Measurements from ENCODE around the gene STK38.

STK38 gene

DNA sequence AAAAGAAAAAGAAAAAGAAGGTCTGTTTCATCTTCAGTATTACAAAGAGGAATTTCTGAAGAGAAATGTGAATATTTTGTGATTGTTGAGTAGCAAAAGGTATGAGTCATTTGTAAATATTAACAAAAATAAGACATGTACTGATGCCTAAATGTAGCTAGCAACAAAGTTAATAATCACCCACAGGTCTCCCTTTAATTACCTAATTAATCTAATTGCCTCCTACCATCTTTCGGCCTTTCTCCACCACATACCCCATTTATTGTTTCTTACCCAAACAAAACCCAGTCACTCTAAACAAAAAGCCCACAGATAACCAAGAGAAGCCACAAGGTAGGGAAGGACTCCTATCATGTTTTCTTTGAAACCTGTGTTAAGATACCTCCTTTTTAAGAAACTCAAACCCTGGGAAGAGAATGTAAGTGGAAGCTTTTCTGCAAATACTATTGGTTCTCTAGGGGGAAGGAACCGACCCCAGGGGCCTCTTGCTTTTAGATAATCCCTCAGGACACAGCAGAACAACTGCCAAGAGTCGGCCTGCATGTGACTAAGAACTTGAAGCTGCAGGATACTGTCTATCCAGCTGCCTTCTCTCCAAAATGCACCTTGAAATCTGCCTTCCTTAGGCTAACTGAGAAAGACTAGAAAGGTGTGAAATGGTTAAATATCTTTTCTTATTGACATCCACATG is 16.1 kb upstream of the STK38 start:
- DNase-seq, result no peak

DNA sequence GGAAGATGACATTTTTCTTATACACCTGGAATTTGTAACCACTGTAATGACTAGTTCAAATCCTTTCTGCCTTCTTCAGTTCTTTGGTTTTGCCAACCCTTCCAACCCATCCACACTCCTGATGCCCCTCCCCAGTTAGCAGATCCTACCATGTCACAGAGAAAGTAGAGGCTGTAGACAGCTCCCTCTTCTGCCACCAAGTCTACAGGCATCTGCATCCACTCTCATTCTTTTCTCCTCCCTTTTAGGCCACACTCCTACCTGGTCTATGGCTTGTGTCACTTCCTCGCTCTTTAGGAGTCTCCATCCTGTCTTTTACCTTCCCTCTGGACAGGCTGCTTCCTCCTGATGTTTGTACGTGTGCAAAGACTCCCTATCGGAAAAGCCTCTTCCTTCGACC is 13.5 kb upstream of the STK38 start:
- no peak for DNase-seq

DNA sequence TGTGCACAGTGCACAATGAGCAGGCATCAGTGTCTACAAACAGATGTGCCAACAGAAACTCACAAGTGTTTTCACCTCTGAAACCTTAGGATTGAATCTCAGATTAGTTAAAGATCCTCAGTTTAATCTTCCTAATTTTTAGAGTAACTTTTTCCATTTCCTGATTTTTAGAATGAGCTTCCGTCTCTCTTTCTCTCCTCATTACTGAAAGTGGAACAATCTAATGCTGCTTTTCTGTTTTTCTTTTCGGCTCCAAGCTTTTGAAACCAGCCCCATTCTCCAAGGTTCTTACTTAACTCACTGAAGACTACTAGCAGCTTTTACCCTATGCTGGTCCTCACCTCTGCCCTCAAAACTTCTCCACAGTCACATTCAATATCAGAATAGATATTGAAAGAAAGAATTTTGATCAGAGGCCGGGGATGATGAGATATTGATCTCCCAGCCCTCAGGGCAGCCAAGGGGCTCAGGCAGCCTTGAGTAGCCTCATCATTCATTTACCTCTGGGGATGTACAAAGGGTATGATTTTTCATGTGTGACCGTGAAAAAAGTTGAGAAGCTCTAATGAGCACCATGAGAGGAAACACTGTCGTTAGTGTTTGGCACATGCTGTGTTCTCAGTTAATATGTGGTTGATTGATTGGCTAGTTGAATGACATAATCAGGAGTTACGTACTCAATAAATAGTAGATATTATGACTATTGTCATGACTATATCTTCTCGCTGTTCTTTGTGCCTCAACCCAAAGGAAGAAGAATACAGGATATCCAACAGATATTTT is 11.9 kb upstream of the STK38 start:
- DNase-seq, result no peak

DNA sequence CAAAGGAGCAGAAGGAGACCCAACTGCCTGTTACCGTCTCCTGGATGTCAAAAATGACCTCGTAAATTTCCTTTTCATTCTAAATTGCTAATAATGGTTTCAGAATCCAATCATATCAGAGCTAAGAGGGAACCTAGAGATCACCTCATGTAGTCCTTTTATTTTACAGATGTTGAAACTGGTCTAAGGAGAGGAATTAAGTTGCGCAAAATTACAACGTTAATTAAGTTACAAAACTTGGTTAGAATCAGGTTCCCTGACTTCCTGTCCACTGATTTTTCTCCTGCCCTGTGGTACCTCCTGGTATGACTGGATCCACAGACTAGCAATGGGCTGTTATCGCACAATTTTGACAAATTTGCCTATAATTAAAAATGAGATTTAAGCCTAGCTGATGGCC is 9.0 kb upstream of the STK38 start:
- no peak for DNase-seq

DNA sequence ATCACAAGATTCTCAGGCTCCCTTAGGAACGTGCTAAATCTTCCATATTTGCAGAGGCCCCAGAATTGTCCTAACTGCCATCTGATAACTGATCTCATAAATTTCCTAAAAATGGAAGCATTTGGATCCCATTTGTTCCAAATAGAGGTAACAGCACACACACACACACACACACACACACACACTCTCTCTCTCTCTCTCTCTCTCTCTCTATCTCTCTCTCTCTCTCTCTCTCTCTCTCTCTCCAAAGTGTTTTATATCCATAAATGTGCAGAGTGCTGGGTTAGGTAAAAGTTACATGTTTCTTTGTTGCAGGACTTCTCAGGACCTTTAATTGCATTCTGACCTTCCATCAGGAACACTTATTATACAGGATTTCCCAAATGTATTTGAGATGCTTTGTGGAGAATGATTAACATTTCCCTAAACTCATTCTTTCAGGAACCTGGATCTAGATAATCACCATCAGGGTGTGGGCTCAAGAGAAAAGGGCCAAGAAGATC is 8.5 kb upstream of the STK38 start:
- no peak for DNase-seq

DNA sequence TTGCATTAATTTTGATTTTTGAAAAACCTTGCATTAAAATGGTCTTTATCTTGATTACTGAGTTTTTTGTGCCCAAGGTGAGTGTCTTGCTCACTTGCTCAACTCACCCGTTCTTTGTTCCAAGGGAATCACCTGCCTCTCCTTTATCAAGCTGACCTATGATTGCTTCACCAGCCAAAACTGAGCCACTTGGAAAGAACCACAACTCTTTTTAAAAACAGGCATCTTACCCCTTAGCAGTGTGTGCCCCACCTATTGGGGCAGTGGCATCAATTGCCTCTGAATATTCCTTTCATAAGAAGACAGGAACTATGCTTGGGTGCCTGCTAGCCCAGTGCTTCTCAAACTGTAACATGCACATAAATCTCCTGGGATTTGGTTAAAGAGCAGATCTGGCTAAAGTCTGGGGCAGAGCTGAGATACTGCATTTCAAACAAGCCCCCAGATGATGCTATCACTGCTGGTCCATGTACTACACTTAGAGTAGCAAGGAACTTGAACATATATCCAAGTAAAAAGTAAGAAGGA is 3.3 kb upstream of the STK38 start:
- DNase-seq, result no peak

DNA sequence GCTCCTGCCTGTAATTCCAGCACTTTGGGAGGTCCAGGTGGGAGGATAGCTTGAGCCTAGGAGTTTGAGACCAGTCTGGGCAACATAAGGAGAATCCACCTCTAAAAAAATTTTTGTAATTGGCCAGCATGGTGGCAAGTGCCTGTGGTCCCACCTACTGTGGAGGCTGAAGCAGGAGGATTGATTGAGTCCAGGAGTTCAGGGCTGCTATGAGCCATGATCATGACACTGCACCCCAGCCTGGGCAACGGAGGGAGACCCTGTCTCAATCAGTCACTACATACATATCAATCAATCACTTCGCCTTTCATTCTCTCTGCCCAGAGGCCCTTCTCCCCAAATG is 1.1 kb upstream of the STK38 start:
- no peak for DNase-seq

DNA sequence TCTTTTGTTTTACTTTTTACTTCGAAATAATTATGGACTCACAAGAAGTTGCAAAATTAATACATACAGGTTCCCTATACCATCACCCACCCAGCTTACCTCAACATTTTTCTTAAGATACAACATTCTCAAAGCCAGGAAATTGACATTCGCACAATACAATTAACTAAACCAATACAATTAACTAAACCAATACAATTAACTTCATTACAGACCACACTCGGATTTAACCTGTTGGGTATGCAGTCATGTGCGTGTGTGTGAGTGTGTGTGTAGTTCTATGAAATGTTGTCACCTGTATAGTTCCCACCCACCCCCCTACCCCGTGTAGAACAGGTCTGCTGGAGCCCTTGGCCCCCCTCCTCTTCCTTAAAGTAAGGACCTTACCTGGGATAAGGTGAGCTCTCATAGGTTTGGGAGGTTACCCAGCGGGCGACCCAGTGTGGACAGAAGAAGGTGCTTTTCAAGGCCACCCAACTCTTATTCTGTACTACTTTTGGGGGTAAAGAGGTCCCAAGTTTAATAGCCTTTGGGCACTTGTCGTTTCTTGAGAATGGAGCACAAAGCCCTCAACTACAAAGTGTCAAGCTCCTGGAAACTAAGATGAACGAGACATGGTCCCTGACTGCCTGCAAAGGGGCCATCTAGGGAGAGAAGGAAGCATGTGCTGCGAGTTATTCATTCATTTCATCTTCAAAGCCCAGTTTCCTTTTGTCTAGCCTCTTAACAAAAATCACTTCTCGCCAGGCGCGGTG is 544 bp upstream of the STK38 start:
- DNase-seq, result no peak

DNA sequence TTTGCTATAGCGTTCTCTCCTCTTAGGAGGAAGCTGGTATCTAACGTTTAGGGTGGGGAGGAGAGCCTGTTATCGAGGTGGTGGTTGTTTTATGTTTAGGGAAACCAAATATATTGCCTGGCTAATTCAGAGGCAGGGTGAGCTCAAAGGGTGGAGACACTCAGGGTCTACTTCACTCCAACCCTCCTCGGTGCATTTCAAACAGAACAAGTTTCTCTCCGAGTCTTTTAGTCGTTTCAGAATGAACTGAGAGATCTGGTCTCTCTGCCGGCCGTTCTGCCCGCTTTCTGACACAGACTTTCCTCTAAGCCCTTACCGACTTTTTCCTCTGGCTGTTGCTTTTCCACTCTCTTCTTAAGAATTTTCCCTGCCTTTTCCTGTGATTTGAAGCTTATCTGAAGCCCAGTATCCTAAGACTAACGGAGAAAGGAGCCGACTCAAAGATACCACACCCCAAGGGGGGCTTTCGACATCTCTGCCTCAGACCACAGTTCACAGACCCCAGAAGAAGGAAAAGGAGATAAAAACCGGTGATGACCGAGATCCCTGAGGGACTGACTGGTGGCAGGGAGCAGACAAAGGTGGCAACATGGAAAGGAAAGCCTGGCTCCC is 865 bp downstream of the STK38 start:
- DNase-seq, result no peak

DNA sequence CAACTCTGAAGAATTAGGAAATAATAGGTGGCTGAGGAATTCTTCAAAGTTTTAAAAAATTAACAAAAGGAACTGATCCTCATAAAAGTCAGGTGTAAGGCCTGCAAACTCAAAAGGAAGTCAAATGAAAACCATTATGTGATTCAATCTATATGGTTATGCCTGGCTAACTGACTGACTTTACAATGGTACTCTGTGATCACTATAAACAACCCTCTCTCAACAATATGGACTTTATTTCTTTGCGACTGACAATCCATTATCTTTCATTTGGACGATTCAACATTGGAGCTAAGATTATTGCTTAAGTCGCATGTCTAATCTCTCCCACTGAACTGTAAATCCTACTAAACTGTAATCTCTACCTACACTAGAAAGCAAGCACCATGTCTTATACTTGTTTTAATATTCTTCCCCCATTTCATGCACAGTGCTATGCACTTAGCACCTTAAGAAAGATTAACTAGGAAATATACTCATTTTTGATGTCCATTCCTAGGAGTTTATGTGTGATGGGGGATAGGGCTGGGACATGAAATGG is 1.4 kb downstream of the STK38 start:
- DNase-seq, result no peak

DNA sequence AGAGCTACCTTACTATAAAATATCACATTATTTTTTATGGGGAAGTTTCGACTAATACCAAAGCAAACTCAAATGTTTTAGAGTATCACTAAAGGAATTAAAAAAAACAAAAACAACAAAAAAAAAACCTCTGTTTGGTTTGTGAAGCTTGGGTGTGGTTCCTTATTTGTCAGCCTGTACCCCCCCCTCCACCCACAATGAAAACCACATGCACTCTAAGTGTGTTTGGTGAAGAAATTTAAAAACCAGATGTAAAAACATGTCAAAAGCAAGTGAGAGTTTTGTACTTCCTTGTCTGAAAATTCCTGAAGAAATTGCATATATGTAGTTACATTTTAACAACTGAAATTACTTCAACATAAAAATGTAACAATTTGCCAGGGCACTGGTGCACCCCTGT is 3.1 kb downstream of the STK38 start:
- DNase-seq, result no peak

DNA sequence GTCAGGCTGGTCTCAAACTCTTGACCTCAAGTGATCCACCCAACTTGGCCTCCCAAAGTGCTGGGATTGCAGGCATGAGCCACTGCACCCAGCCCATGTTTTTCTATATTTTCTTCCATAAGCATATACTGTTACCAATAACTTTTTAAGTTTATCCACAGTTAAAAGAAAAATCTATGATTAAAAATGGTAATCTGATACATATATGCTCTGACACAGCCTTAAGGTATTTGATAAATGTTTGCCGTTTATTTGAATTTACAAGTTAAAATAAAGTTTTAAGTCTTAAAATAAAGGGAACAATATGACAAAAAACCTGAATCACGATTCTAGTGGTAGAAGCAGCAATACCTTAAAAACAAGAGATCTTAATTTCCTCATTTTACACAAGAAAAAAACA is 5.2 kb downstream of the STK38 start:
- DNase-seq, result no peak

DNA sequence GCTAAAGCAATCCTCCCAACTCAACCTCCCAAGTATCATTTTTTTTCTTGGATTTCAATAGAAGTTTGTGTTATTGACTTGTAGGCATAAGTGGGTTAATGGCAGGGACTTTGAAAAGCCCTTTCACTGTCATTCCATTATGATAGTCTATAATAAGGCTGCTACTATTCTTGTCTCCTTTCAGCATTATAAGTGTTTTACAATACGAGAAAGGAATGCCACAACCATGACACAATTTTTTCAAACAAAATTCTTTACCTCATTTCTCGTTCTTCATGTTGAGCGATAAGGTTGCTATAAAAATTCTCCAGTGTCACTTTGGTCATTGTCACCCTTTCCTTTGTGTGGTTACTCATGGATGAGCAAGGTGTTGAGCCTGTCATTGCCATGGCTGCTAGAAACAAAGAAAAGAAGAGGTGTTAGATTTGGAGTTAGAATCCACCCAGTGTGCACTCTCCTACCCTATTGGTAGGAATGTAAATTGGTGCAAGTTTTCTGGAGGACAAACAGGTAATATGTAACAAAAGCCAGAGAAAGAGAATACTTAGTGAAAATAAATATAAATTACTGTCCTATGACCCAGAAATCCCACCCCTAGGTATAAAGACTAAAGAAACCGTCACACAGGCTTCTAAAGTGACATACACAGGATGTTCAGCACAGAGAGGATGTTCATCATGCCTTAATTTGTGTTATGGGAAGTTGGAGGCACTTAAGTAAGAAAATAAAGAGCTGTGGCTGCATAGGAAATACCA is 7.3 kb downstream of the STK38 start:
- DNase-seq, result no peak

DNA sequence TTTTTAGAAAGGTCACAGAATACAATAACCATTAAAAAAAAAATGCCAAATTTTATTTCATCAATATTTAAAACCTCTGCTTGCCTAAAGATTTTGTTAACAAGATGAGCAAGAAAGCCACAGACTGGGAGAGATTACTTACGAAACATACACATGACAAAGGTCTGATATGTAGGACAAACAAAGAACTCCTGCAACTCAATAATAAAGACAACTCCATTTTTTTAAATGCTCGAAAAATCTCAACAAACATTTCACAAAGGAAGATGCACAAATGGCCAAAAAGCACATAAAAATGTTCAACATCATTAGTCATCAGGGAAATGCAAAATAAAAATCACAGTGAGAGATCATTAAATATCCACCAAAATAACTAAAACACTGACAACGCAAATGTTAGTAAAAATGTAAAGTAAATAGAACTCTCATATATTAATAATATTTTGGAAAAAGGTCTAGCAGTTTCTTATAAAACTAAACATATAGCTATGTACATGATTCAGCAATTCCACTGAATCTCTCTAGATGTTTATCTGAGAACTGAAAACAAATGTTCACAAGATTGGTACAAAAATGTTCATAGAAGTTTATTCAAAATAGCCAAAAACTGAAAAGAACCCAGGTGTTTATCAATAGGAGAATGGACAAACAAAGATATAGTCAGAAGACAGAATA is 10.3 kb downstream of the STK38 start:
- DNase-seq, result no peak

DNA sequence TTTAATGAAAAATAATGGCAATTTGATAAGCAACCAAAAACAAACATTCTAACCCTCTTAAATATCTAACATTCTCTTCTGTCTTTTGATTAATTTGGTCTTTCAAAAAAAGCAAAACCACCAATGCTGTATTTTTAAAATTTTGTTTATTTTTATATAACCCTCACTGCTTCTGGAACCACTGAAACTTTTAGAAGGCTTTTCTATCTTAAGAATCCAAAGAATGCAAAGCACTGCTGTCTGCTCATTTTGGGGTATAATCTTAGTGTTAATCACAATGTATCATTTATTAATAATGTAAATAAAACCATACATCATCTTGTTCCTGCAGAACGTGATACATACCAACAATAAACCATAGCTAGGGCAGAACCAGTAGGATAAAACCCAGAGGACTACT is 14.0 kb downstream of the STK38 start:
- DNase-seq, result no peak

DNA sequence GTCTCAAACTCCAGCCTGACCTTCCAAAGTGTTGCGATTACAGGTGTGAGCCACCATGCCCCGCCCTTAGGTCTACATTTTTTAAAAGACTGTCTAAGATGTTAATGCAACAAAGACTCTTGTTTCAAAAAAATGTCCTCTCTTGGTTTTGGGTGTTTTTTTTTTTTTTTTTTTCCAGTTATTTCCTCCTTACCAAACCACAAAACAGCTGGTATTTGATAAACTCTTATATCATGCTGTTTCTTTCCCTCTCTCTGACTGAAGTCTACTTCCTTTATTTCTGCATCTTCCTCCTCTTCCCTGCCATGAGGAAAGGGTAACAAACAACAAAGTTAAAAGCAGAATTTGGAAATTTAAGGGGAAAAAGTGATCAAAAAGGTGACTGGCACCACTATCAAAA is 21.2 kb downstream of the STK38 start:
- no peak for DNase-seq

DNA sequence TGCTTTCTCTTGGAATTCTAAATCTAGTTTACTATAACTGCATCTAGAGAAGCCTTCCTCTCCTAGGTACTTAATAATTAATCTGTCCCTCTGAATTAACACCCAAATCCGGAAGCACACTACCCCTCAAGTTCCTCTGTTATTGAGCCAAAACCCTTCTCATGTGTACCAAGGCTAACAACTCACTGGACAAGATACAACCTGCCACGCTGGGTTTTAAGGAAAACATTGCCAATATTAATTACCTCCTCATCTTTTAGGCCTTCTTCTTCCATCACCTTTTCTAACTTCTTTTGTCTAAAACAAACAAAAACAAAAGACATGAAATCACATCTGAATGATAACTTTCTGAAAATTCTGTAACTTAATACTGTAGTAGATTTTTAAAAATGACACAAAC is 21.9 kb downstream of the STK38 start:
- DNase-seq, result no peak

DNA sequence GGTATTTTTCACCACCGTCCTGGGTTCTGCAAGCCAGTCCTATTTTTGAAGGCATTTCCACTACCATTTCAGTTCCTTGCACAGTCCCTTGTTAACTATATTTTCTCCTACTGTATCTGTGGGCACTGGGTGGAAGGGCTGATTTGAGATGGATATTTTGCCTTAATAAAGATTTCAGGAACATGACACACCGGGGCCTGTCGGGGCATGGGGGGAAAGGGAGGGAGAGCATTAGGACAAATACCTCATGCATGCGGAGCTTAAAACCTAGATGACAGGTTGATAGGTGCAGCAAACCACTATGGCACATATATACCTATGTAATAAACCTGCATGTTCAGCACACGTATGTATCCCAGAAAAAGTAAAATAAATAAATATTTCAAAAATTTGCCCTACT is 22.4 kb downstream of the STK38 start:
- no peak for DNase-seq

DNA sequence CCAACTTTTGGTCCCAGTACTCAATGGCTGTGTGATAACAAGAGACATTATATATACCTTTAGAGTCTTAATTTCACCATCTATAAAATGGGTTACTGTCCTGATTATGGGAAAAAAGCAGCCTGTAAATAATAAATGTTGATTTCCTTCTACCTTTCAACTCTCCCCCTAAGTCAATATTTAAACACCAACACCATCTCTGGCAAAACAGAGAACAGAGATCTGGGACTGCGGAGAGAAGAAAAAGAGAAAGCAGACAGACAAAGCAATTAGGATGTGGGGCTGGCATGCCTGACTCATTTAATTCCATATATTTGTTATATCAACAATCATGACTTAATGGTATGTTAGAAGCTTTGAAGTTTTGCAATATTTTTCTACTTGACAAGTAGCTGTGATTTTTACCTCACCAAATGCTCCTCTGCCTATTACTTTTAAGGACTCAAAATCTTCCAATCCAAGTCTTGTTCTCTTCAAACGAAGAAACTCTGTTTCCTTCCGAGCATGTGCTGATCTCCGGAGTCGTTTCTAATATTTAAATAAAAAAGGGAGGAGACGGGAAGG is 23.3 kb downstream of the STK38 start:
- DNase-seq, result no peak

DNA sequence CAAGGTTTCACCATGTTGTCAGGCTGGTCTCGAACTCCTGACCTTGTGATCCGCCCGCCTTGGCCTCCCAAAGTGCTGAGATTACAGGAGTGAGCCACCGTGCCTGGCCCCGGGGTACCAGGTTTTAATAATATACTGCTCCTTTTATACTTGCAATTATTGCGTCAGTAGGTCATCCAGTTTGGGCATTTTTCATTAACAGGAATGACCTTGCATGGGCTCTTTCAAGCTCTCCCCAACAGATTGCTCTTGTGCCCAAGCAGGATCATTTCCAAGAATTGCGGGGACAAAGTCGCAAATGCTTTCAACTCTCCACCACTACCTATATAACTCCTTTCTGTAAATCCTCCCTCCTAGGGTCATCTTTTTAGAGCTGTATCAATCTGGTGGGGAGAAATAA is 23.8 kb downstream of the STK38 start:
- DNase-seq, result no peak

DNA sequence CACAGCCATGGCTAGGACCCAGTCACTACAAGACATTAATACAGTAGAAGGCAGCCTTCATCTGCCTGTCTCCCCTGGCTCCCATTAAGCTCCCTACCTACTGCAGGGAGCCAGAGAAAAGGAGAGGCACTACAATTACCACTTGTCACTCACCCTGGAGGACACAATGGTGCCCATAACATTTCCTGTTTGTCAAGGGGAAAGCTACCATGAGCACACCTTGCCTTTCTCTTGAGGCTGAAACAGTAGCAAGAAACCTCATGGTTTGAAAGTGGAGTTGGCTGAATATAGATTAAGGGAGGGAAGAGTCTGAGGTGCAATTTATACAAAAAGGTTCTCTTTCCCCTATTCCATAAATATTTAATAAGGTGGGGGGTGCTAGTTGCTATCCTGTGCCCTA is 27.9 kb downstream of the STK38 start:
- DNase-seq, result no peak
